Measurements from ENCODE around the gene CDH15.
A peak's percentile ranks its signal among the peaks of the same experiment; 100 is the strongest.

CDH15 gene

GRCh38 chr16:89171216-89172170 is at the start of gene CDH15:
TSS of gene CDH15 (plus strand) at chr16:89171748. CDS start at chr16:89171832, 84 bp downstream.
- DNase-seq (ENCODE audit: low spot score) = peak; percentile 97

GRCh38 chr16:89122322-89122851 is 49.2 kb upstream of the CDH15 start:
- DNase-seq (ENCODE audit: low spot score) = peak; percentile 90

- no peak for DNase-seq (ENCODE audit: low spot score)
Measured at GRCh38 chr16:89123001-89123830, 48.3 kb upstream of the CDH15 start.

- DNase-seq (ENCODE audit: low spot score) = no peak
Measured at GRCh38 chr16:89123831-89124100, 47.8 kb upstream of the CDH15 start.

GRCh38 chr16:89129378-89129777 is 42.2 kb upstream of the CDH15 start:
- DNase-seq (ENCODE audit: low spot score) = no peak

GRCh38 chr16:89130448-89130847 is 41.1 kb upstream of the CDH15 start:
- DNase-seq (ENCODE audit: low spot score) = no peak

GRCh38 chr16:89131783-89132182 is 39.8 kb upstream of the CDH15 start:
- no peak for DNase-seq (ENCODE audit: low spot score)

GRCh38 chr16:89132194-89133005 is 39.1 kb upstream of the CDH15 start:
- DNase-seq (ENCODE audit: low spot score) = no peak

- DNase-seq (ENCODE audit: low spot score) = no peak
Measured at GRCh38 chr16:89133457-89134127, 38.0 kb upstream of the CDH15 start.

GRCh38 chr16:89134269-89134668 is 37.3 kb upstream of the CDH15 start:
- no peak for DNase-seq (ENCODE audit: low spot score)

- no peak for DNase-seq (ENCODE audit: low spot score)
Measured at GRCh38 chr16:89135166-89135565, 36.4 kb upstream of the CDH15 start.

GRCh38 chr16:89135971-89136765 is 35.4 kb upstream of the CDH15 start:
- no peak for DNase-seq (ENCODE audit: low spot score)

- DNase-seq (ENCODE audit: low spot score) = no peak
Measured at GRCh38 chr16:89136931-89137330, 34.6 kb upstream of the CDH15 start.

- no peak for DNase-seq (ENCODE audit: low spot score)
Measured at GRCh38 chr16:89137666-89138512, 33.7 kb upstream of the CDH15 start.

GRCh38 chr16:89138513-89138795 is 33.1 kb upstream of the CDH15 start:
- DNase-seq (ENCODE audit: low spot score) = no peak

GRCh38 chr16:89138843-89139520 is 32.6 kb upstream of the CDH15 start:
- no peak for DNase-seq (ENCODE audit: low spot score)

- no peak for DNase-seq (ENCODE audit: low spot score)
Measured at GRCh38 chr16:89139907-89140361, 31.6 kb upstream of the CDH15 start.

GRCh38 chr16:89140401-89140800 is 31.1 kb upstream of the CDH15 start:
- no peak for DNase-seq (ENCODE audit: low spot score)

All from NAMALWA (cell line).